ENCODE data around the gene PLPP3. TPM values are rescaled to one million over a fixed set of nuclear protein-coding genes. Genes with fewer than 3 reads are reported as not detected.

PLPP3 gene
- total and polyA plus RNA-seq, 2 experiments from 2014 or later = 103 to 159 TPM

DNA sequence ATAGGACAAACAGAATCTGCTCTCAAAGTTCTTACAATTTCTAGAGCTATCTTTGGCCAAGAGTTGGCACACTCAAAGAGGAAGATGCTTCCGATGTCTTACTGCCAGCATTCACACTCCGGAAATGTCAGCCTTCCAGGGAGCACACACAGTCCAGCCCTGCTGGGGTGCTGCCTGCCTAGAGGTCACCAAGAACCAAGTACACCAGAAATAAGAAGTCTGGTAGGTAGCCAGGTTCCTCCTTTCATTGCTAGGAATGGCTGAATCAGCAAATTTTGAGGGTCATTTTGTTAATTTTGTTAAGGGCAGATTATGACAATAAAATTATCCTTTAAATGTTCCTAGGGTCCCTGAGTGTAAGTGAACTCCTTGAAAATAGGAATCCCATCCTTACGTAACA is 77.5 kb downstream of the PLPP3 start:
- Histone ChIP-seq H3K36me3 (replicated peaks; ENCODE audit: insufficient read depth, low read depth) (no peaks in the 10 kb centered on the region), H3K9me3 (ENCODE audit: low read depth) (no peaks in the 10 kb centered on the region), H3K79me2 (peaks cover 91% of the 10 kb centered on the region), H3K27me3 (no peaks in the 10 kb centered on the region), H3K27ac (no peak overlapping the region), H3K9me2 (replicated peaks; ENCODE audit: insufficient read depth) (no peaks in the 10 kb centered on the region), H3K4me3 (no peak overlapping the region), H2AFZ (no peak overlapping the region), H3K4me2 (no peak overlapping the region), H3K4me1 (ENCODE audit: insufficient read depth) (peaks cover 13% of the 10 kb centered on the region), H4K20me1 (ENCODE audit: insufficient read depth, poor library complexity, severe bottlenecking) (peaks cover 16% of the 10 kb centered on the region)
- 96% methylated on average over 3 of the region's 3 CpGs for WGBS (ENCODE audit: low lambda C conversion rate, missing lambda C conversion rate)
- no peak for DNase-seq (ENCODE audit: low spot score)
- no peak for TF ChIP-seq EZH2phosphoT487 (IDR thresholded peaks at IDR 0.05; ENCODE audit: low read depth, severe bottlenecking, unreplicated experiment)
- TF ChIP-seq, protein P1, sequence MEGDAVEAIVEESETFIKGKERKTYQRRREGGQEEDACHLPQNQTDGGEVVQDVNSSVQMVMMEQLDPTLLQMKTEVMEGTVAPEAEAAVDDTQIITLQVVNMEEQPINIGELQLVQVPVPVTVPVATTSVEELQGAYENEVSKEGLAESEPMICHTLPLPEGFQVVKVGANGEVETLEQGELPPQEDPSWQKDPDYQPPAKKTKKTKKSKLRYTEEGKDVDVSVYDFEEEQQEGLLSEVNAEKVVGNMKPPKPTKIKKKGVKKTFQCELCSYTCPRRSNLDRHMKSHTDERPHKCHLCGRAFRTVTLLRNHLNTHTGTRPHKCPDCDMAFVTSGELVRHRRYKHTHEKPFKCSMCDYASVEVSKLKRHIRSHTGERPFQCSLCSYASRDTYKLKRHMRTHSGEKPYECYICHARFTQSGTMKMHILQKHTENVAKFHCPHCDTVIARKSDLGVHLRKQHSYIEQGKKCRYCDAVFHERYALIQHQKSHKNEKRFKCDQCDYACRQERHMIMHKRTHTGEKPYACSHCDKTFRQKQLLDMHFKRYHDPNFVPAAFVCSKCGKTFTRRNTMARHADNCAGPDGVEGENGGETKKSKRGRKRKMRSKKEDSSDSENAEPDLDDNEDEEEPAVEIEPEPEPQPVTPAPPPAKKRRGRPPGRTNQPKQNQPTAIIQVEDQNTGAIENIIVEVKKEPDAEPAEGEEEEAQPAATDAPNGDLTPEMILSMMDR (IDR thresholded peaks at IDR 0.05; ENCODE audit: poor library complexity) = no peak
- no peak for TF ChIP-seq EZH2 (IDR thresholded peaks at IDR 0.05; ENCODE audit: borderline replicate concordance)

DNA sequence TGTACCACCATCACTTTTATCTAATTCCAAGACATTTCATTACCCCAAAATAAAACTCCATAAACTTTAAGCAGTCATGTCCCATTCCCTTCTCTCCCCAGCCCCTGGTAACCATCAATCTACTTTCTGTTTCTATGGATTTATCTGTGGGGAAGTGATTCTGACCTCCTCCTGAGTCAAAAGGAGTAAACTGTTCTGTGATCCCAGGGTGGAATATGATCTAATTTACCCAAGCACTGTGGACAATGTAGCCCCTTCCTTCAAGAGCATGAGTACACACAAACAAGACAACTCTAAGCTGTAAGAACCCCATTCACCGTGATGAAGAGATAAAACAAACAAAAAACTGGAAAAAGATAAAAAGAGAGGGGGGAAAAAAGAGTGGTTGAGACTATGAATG is 77.9 kb downstream of the PLPP3 start:
- Histone ChIP-seq H3K4me1 (ENCODE audit: insufficient read depth) (peaks cover 9% of the 10 kb centered on the region), H3K36me3 (replicated peaks; ENCODE audit: insufficient read depth, low read depth) (no peaks in the 10 kb centered on the region)

DNA sequence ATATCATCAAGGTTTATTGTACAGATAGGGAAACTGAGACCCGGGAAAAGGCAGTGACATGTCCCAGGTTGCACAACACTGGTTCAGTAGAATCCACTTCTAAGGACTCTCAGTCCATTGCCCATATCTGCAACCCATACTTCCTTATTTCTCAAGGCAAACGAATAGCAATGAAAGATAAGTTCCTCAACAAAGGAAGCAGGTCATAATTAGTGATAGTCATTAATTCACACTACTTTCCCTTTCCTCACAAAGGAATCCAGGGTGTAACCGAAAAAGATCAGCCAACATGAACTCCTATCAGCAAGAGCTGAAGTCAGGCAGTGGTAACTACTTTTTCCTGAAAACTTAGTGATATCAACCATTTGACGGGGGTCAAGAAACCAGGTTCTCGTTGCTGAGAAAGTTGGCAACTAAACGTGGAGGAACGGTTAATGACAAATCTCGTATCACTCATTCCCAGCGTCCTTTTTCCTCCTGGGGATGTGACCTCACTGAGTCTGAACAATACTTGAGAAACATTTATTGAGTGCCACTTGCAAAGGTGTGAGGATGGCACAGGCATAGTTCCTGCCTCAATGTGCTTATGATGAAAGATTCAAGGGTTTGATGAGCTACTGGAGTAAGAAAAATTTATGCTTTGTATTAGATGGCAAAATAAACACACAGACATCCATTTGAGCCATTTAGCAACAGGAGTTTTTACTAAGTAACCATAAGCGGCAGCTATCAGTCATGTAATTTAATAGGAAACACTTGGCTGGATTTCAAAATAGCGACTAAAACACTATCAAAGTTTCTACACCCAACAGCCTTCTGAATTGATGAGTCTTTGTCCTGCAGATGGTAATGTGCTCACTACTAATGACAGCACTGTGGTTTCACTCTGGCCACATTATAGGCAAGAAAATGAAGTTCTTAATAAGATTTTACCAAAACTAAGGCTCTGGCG is 82.3 kb downstream of the PLPP3 start:
- H3K27ac ChIP-seq = peak overlapping the region; percentile 0
- DNase-seq (ENCODE audit: low spot score) = no peak
- no peak overlapping the region for H3K4me2 ChIP-seq
- peaks cover 47% of the 10 kb centered on the region for H3K79me2 ChIP-seq
- H2AFZ ChIP-seq = no peak overlapping the region
- H3K9me3 ChIP-seq (ENCODE audit: low read depth) = no peaks in the 10 kb centered on the region
- H4K20me1 ChIP-seq (ENCODE audit: insufficient read depth, poor library complexity, severe bottlenecking) = peaks cover 18% of the 10 kb centered on the region
- TF ChIP-seq, protein P1 (IDR thresholded peaks at IDR 0.05; ENCODE audit: poor library complexity) = no peak
- TF ChIP-seq EZH2phosphoT487 (IDR thresholded peaks at IDR 0.05; ENCODE audit: low read depth, severe bottlenecking, unreplicated experiment) (no peak), EZH2 (IDR thresholded peaks at IDR 0.05; ENCODE audit: borderline replicate concordance) (no peak)
- no peaks in the 10 kb centered on the region for H3K27me3 ChIP-seq
- no peaks in the 10 kb centered on the region for H3K9me2 ChIP-seq (replicated peaks; ENCODE audit: insufficient read depth)
- no peaks in the 10 kb centered on the region for H3K36me3 ChIP-seq (replicated peaks; ENCODE audit: insufficient read depth, low read depth)
- WGBS (ENCODE audit: low lambda C conversion rate, missing lambda C conversion rate) = 81% methylated on average over 12 of the region's 12 CpGs
- peaks cover 11% of the 10 kb centered on the region for H3K4me1 ChIP-seq (ENCODE audit: insufficient read depth)
- no peak overlapping the region for H3K4me3 ChIP-seq

More for the DNA sequence above, 77.9 kb downstream of the PLPP3 start:
- Histone ChIP-seq H2AFZ (no peak overlapping the region), H3K4me2 (no peak overlapping the region), H4K20me1 (ENCODE audit: insufficient read depth, poor library complexity, severe bottlenecking) (peaks cover 18% of the 10 kb centered on the region), H3K9me3 (ENCODE audit: low read depth) (no peaks in the 10 kb centered on the region), H3K27me3 (no peaks in the 10 kb centered on the region), H3K9me2 (replicated peaks; ENCODE audit: insufficient read depth) (no peaks in the 10 kb centered on the region), H3K79me2 (peaks cover 86% of the 10 kb centered on the region), H3K27ac (no peak overlapping the region), H3K4me3 (no peak overlapping the region)
- 47% methylated on average over 1 of the region's 1 CpG for whole genome bisulfite sequencing (ENCODE audit: low lambda C conversion rate, missing lambda C conversion rate)
- TF ChIP-seq, protein P1 (IDR thresholded peaks at IDR 0.05; ENCODE audit: poor library complexity) = no peak
- TF ChIP-seq EZH2 (IDR thresholded peaks at IDR 0.05; ENCODE audit: borderline replicate concordance) (no peak), EZH2phosphoT487 (IDR thresholded peaks at IDR 0.05; ENCODE audit: low read depth, severe bottlenecking, unreplicated experiment) (no peak)
- DNase-seq (ENCODE audit: low spot score) = no peak
